CD4-positive, alpha-beta T cell (primary cell): ENCODE data around the gene TLCD2. TPM values are rescaled to one million over a fixed set of nuclear protein-coding genes. Genes with fewer than 3 reads are reported as not detected.

Experiments used
- ATAC-seq: fragments of 200-7000 bp; cut with Tn5 transposase; one replicate; pipeline ENCODE4 v1.10.0; 2022; ENCODE audit warnings: mild to moderate bottlenecking; ENCODE audit not compliant: poor library complexity
- CTCF ChIA-PET: fragments of 350-600 bp; sonication (Branson Sonifier 250); formaldehyde crosslinking; loops from one replicate; lab custom pipeline; 2021; ENCODE audit warnings: antibody characterized with exemption, inconsistent platforms; lab: Charles Lee
- POLR2A ChIA-PET: fragments of 350-600 bp; sonication (Branson Sonifier 250); formaldehyde crosslinking; loops from one replicate; lab custom pipeline; 2021; ENCODE audit warnings: antibody characterized with exemption, inconsistent platforms; lab: Charles Lee
- DNase-seq, 14 experiments: peaks; one replicate each; pipeline ENCODE4 v3.0.0-alpha.2; 2013 to 2020; ENCODE audit warnings: mixed read lengths in 2 of 14
- H3K27ac ChIP-seq, 2 donors: one replicate each; pipeline versions ENCODE4 v1.5.1 to v1.7.0; 2013; ENCODE audit warnings: low read length in 2 of 2, low read depth in 1 of 2, mild to moderate bottlenecking in 1 of 2
- H3K27me3 ChIP-seq, 2 experiments: 1 replicate in 1 of 2; 2 replicates in 1 of 2; pipeline versions ENCODE4 v1.6.1 to v1.7.0; 2013; ENCODE audit warnings: low read length in 2 of 2, control low read depth in 1 of 2, mild to moderate bottlenecking in 1 of 2, moderate library complexity in 1 of 2; ENCODE audit not compliant: insufficient read depth in 2 of 2, control insufficient read depth in 1 of 2
- H3K36me3 ChIP-seq: one replicate; pipeline ENCODE4 v1.6.1; 2013; ENCODE audit warnings: low read length, control low read depth; ENCODE audit not compliant: insufficient read depth
- H3K4me1 ChIP-seq: one replicate; pipeline ENCODE4 v1.6.1; 2013; ENCODE audit warnings: low read length, control low read depth; ENCODE audit not compliant: insufficient read depth
- H3K4me3 ChIP-seq: one replicate; pipeline ENCODE4 v1.5.1; 2013; ENCODE audit warnings: mild to moderate bottlenecking, low read length, moderate library complexity
- H3K9me3 ChIP-seq, 2 experiments: 1 replicate in 1 of 2; 2 replicates in 1 of 2; pipeline versions ENCODE4 v1.6.1 to v1.7.0; 2013; ENCODE audit warnings: low read length in 2 of 2, mild to moderate bottlenecking in 2 of 2, control low read depth in 1 of 2, moderate library complexity in 1 of 2; ENCODE audit not compliant: control insufficient read depth in 1 of 2, insufficient read depth in 1 of 2
- H3K27ac Mint-ChIP-seq: one replicate; pipeline ENCODE4 v1.8.0; 2020; ENCODE audit warnings: mixed read lengths
- H3K27me3 Mint-ChIP-seq: one replicate; pipeline ENCODE4 v1.8.0; 2021; ENCODE audit warnings: mixed read lengths
- H3K36me3 Mint-ChIP-seq: one replicate; pipeline ENCODE4 v1.8.0; 2021; ENCODE audit warnings: low read depth, mixed read lengths
- H3K4me1 Mint-ChIP-seq: one replicate; pipeline ENCODE4 v1.8.0; 2021; ENCODE audit warnings: low read depth, mixed read lengths
- H3K4me3 Mint-ChIP-seq: one replicate; pipeline ENCODE4 v1.8.0; 2020; ENCODE audit warnings: mild to moderate bottlenecking, mixed read lengths
- H3K9me3 Mint-ChIP-seq: one replicate; pipeline ENCODE4 v1.8.0; 2020; ENCODE audit warnings: mixed read lengths
- CTCF ChIP-seq: fragments of 200-600 bp; IDR thresholded peaks from one replicate; pipeline ENCODE4 v1.8.0; 2022; ENCODE audit warnings: antibody characterized with exemption, mild to moderate bottlenecking
- intact Hi-C, 2 experiments: fragments of 100-400 bp; cut with DNase I in 1 of 2; cut with micrococcal nuclease in 1 of 2; formaldehyde crosslinking; loops; one replicate each; pipeline versions ENCODE4 v1.15.1 to v1.9.0; 2023 to 2025; cut with DNase I, micrococcal nuclease
- total RNA-seq, 174 experiments: library from RNA in 2 of 174; stranded (reverse) in 2 of 174; gene quantifications; one replicate each; pipeline ENCODE4 v1.2.3 and lab custom pipeline; 2021 to 2026

Gene TLCD2
- total RNA-seq, 2 experiments from 2014 or later, result 0.19 to 0.34 TPM

- H3K27me3 ChIP-seq, result no peaks in the 10 kb centered on the region
- Mint-ChIP-seq H3K9me3 (no peaks in the 10 kb centered on the region), H3K27ac (no peak overlapping the region), H3K27me3 (no peaks in the 10 kb centered on the region), H3K4me3 (no peak overlapping the region), H3K36me3 (no peaks in the 10 kb centered on the region), H3K4me1 (peaks cover 8% of the 10 kb centered on the region)
- no peak overlapping the region for H3K27ac ChIP-seq
- DNase-seq (peak in 1 of 14 experiments; percentile 11), ATAC-seq (no peak)
- no peaks in the 10 kb centered on the region for H3K9me3 ChIP-seq
- ChIA-PET POLR2A (interaction anchor here (0.8 kb wide), 1 partner anchor 10 kb away, joined by 4 read pairs; no protein-coding TSS in a partner anchor), CTCF (no interaction called here)
- intact Hi-C loops, result no loop called here
- H3K4me3 ChIP-seq, result no peak overlapping the region
- no peaks in the 10 kb centered on the region for H3K36me3 ChIP-seq
- no peak for TF ChIP-seq CTCF
- H3K4me1 ChIP-seq, result peaks cover 9% of the 10 kb centered on the region
Measured at GRCh38 chr17:1753767-1754429, 43.7 kb upstream of the TLCD2 start.

GRCh38 chr17:1752425-1753262 is 42.5 kb upstream of the TLCD2 start:
- ChIA-PET CTCF (no interaction called here), POLR2A (interaction anchor here (1.0 kb wide), 1 partner anchor 12 kb away, joined by 4 read pairs; no protein-coding TSS in a partner anchor)
- Mint-ChIP-seq H3K9me3 (no peaks in the 10 kb centered on the region), H3K27me3 (no peaks in the 10 kb centered on the region), H3K27ac (no peak overlapping the region), H3K4me3 (no peak overlapping the region), H3K36me3 (no peaks in the 10 kb centered on the region), H3K4me1 (peaks cover 4% of the 10 kb centered on the region)
- intact Hi-C loops, result no loop called here
- ATAC-seq (no peak), DNase-seq (peak in 2 of 14 experiments; percentile 42 to 44)
- no peak overlapping the region for H3K4me3 ChIP-seq
- H3K27me3 ChIP-seq, result no peaks in the 10 kb centered on the region
- H3K27ac ChIP-seq, result no peak overlapping the region
- H3K9me3 ChIP-seq, result no peaks in the 10 kb centered on the region
- TF ChIP-seq CTCF, result no peak
- H3K4me1 ChIP-seq, result peaks cover 9% of the 10 kb centered on the region
- no peaks in the 10 kb centered on the region for H3K36me3 ChIP-seq

- ChIA-PET POLR2A (no interaction called here), CTCF (no interaction called here)
- Mint-ChIP-seq H3K9me3 (no peaks in the 10 kb centered on the region), H3K4me1 (peaks cover 4% of the 10 kb centered on the region), H3K27me3 (no peaks in the 10 kb centered on the region), H3K4me3 (no peak overlapping the region), H3K36me3 (no peaks in the 10 kb centered on the region), H3K27ac (no peak overlapping the region)
- Histone ChIP-seq H3K36me3 (no peaks in the 10 kb centered on the region), H3K4me3 (no peak overlapping the region), H3K4me1 (peaks cover 9% of the 10 kb centered on the region), H3K27me3 (no peaks in the 10 kb centered on the region), H3K9me3 (no peaks in the 10 kb centered on the region), H3K27ac (no peak overlapping the region)
- no peak for TF ChIP-seq CTCF
- intact Hi-C loops, result no loop called here
- no peak for ATAC-seq
- no peak for DNase-seq
Measured at GRCh38 chr17:1750628-1751027, 40.5 kb upstream of the TLCD2 start.
